Measurements from ENCODE around the gene CTNNA3. TPM values are rescaled to one million over a fixed set of nuclear protein-coding genes. Genes with fewer than 3 reads are reported as not detected.

CTNNA3 gene
- total RNA-seq, 1 experiment from 2014 or later, result 0.20 TPM

DNA sequence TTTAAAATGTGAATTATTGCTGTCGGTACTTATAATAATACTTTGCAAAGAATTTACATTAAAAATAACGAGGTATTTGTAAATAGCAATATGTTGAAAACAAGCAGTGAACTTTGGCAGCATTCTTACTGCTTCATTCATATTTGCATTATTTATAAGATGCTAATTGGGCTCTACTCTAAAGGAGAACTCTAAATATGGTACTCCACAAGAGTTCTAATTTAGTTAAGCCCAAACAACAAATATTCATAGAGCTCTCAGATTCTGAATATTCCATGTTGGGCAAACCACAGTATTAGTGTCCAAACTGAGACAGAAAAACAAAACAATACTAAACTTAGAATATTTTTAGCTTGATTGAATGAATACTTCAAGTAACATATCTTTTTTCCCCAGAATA is 1674.6 kb downstream of the CTNNA3 start:
- Mint-ChIP-seq H3K4me1 (ENCODE audit: low read depth, unreplicated experiment) (no peaks in the 10 kb centered on the region), H3K9me3 (ENCODE audit: unreplicated experiment) (no peaks in the 10 kb centered on the region), H3K36me3 (ENCODE audit: insufficient read depth, unreplicated experiment) (no peaks in the 10 kb centered on the region), H3K27ac (ENCODE audit: unreplicated experiment) (no peak overlapping the region), H3K27me3 (ENCODE audit: insufficient read depth, unreplicated experiment) (peaks cover 4% of the 10 kb centered on the region), H3K4me3 (ENCODE audit: unreplicated experiment) (no peak overlapping the region)
- no peaks in the 10 kb centered on the region for H3K9me3 ChIP-seq
- H3K4me1 ChIP-seq, result no peaks in the 10 kb centered on the region
- BruUV-seq (replicated peaks), result no TSS peak
- H3K4me3 ChIP-seq (ENCODE audit: low read depth, low read length), result no peak overlapping the region
- intact Hi-C loops (cut with micrococcal nuclease; ENCODE audit: unreplicated experiment), result no loop called here
- ChIA-PET POLR2A (no interaction called here), CTCF (no interaction called here)
- TF ChIP-seq, protein P1, sequence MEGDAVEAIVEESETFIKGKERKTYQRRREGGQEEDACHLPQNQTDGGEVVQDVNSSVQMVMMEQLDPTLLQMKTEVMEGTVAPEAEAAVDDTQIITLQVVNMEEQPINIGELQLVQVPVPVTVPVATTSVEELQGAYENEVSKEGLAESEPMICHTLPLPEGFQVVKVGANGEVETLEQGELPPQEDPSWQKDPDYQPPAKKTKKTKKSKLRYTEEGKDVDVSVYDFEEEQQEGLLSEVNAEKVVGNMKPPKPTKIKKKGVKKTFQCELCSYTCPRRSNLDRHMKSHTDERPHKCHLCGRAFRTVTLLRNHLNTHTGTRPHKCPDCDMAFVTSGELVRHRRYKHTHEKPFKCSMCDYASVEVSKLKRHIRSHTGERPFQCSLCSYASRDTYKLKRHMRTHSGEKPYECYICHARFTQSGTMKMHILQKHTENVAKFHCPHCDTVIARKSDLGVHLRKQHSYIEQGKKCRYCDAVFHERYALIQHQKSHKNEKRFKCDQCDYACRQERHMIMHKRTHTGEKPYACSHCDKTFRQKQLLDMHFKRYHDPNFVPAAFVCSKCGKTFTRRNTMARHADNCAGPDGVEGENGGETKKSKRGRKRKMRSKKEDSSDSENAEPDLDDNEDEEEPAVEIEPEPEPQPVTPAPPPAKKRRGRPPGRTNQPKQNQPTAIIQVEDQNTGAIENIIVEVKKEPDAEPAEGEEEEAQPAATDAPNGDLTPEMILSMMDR (IDR thresholded peaks at IDR 0.05; ENCODE audit: insufficient read depth in 1 of 2, low read depth in 1 of 2, low read length in 1 of 2, severe bottlenecking in 1 of 2, unreplicated experiment in 1 of 2), result no peak
- H3K27me3 ChIP-seq (replicated peaks; ENCODE audit: control insufficient read depth, insufficient read depth, low read length), result no peaks in the 10 kb centered on the region; the same call in 1 of the 2 replicates
- no peaks in the 10 kb centered on the region for H3K36me3 ChIP-seq (ENCODE audit: control insufficient read depth, insufficient read depth, low read length)
- DNase-seq, result no peak

DNA sequence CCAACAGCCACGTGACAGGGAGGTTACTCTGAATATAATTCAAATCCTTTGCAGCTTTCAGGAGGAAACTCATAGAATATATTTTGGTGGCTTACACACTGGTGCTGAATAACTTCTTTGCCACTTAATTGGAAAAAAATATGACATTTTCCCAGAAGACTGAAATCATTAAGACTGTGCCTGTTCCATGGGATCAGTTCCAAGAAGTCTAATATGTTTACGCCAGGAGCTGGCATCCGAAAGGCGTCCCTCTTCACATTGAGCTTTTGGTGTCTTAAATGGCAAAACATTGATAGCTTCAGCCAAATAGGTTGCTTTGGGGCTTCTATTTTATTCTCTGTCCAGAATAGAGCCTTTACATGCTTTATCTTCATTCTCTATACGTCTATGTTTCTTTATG is 1687.8 kb downstream of the CTNNA3 start:
- Mint-ChIP-seq H3K27me3 (ENCODE audit: insufficient read depth, unreplicated experiment) (peaks cover 3% of the 10 kb centered on the region), H3K9me3 (ENCODE audit: unreplicated experiment) (no peaks in the 10 kb centered on the region), H3K36me3 (ENCODE audit: insufficient read depth, unreplicated experiment) (no peaks in the 10 kb centered on the region), H3K4me1 (ENCODE audit: low read depth, unreplicated experiment) (no peaks in the 10 kb centered on the region), H3K27ac (ENCODE audit: unreplicated experiment) (no peak overlapping the region), H3K4me3 (ENCODE audit: unreplicated experiment) (no peak overlapping the region)
- DNase-seq, result no peak
- ChIA-PET POLR2A (no interaction called here), CTCF (no interaction called here)
- no peaks in the 10 kb centered on the region for H3K9me3 ChIP-seq
- TF ChIP-seq, protein P1 (IDR thresholded peaks at IDR 0.05; ENCODE audit: insufficient read depth in 1 of 2, low read depth in 1 of 2, low read length in 1 of 2, severe bottlenecking in 1 of 2, unreplicated experiment in 1 of 2), result no peak
- no peaks in the 10 kb centered on the region for H3K36me3 ChIP-seq (ENCODE audit: control insufficient read depth, insufficient read depth, low read length)
- BruUV-seq (replicated peaks), result no TSS peak
- no peaks in the 10 kb centered on the region for H3K4me1 ChIP-seq
- intact Hi-C loops (cut with micrococcal nuclease; ENCODE audit: unreplicated experiment), result no loop called here
- H3K4me3 ChIP-seq (ENCODE audit: low read depth, low read length), result no peak overlapping the region
- no peaks in the 10 kb centered on the region for H3K27me3 ChIP-seq (replicated peaks; ENCODE audit: control insufficient read depth, insufficient read depth, low read length)

DNA sequence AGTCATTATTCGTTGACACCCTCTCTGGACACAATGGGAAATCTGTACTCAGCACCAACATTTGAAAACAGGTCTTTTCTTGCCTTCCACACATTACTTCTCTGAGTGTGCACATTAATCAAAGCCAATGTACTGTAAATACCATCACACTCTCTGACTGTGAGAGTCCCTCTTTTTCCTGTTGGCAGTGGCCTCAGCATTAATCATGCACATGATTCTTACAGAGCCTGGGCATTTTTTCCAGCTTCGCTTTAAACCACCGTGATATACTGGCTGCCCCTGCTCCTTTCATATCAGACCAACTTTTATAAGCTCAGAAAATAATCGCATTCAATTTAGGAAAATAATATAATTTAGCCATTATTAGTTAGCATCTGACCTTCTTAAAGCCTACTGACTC is 1689.6 kb downstream of the CTNNA3 start:
- no peaks in the 10 kb centered on the region for H3K4me1 Mint-ChIP-seq (ENCODE audit: low read depth, unreplicated experiment)
- H3K36me3 ChIP-seq (ENCODE audit: control insufficient read depth, insufficient read depth, low read length), result no peaks in the 10 kb centered on the region
- no peaks in the 10 kb centered on the region for H3K27me3 ChIP-seq (replicated peaks; ENCODE audit: control insufficient read depth, insufficient read depth, low read length)
- POLR2A ChIA-PET, result no interaction called here
- DNase-seq, result no peak
- no peak overlapping the region for H3K4me3 Mint-ChIP-seq (ENCODE audit: unreplicated experiment)
- TF ChIP-seq, protein P1 (IDR thresholded peaks at IDR 0.05; ENCODE audit: insufficient read depth in 1 of 2, low read depth in 1 of 2, low read length in 1 of 2, severe bottlenecking in 1 of 2, unreplicated experiment in 1 of 2), result no peak
- no peak overlapping the region for H3K4me3 ChIP-seq (ENCODE audit: low read depth, low read length)
- no TSS peak for BruUV-seq (replicated peaks)
- no peaks in the 10 kb centered on the region for H3K4me1 ChIP-seq
- H3K27me3 Mint-ChIP-seq (ENCODE audit: insufficient read depth, unreplicated experiment), result peaks cover 3% of the 10 kb centered on the region
- CTCF ChIA-PET, result no interaction called here
- no peaks in the 10 kb centered on the region for H3K9me3 ChIP-seq
- H3K27ac Mint-ChIP-seq (ENCODE audit: unreplicated experiment), result no peak overlapping the region
- intact Hi-C loops (cut with micrococcal nuclease; ENCODE audit: unreplicated experiment), result no loop called here
- H3K9me3 Mint-ChIP-seq (ENCODE audit: unreplicated experiment), result no peaks in the 10 kb centered on the region
- H3K36me3 Mint-ChIP-seq (ENCODE audit: insufficient read depth, unreplicated experiment), result no peaks in the 10 kb centered on the region

Data from Caco-2 (cell line).